Fibroblast of the aortic adventitia (primary cell): ENCODE data around the gene TVP23A. TPM values are rescaled to one million over a fixed set of nuclear protein-coding genes. Genes with fewer than 3 reads are reported as not detected.

Experiments used
- DNase-seq: peaks from one replicate; pipeline ENCODE4 v3.0.0-alpha.2; 2010; ENCODE audit warnings: low read depth
- H3K4me3 ChIP-seq: 2 replicates; pipeline ENCODE4 v1.5.1; 2011; ENCODE audit warnings: low read depth, mild to moderate bottlenecking, control low read depth, low read length, moderate library complexity
- total RNA-seq: library from RNA; depleted of rRNA; stranded (reverse); fragments of >200 nt; gene quantifications from 2 replicates; pipeline ENCODE4 v1.2.3, GENCODE V29; 2012; ENCODE audit warnings: low replicate concordance
- TF ChIP-seq, protein P1 (sequence below): IDR thresholded peaks from 2 replicates; pipeline ENCODE4 v1.5.1; 2011; ENCODE audit warnings: mild to moderate bottlenecking, low read length, control low read depth, inconsistent platforms; ENCODE audit not compliant: insufficient read depth

Gene TVP23A
- not detected in 2 replicates for total RNA-seq

DNA sequence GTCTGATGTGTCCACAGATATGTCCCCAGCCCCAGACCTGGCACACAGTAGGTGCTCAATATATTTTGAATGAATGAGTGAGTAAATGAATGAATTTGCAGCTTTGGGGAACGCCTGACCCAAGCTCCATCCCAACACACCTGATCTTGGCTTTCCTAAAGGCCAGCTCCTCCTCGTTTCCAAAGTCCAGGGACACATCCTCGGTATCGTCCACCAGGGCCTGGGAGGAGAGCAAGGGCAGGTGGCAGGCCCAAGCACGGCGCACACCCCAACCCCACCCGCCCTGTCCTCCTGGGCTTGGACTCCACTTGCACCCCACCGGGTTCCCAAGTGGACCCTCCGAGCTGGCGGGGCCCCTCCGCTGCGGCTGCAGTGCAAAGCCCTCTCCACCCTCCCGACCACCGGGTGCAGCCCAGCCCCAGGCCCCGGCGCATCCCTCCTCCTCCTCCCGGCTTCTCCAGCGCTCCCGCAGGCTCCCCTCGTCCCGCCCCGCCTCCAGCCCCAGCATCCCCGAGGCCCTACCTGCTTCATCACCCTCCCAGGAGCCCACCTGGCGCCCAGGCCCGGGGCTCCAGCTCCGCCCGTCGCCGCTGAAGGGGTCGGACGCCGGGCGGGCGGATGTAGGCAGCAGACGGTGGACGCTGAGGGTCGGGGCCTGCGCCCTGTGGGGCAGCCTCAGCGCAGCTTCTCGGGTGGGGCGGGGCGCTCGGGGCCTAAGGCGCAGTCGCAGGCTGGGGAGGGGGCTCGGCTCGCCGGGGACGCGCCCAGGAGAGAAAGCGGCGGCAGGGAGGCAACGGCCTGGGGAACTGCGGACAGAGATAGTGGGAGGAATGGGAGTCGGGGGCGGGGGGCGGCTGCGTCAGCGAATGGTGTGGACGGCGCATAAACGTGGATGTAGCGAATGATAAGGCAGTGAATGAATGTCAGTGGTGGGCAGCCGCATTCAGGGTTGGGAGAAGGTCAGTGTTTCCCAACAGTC lies at the start of gene TVP23A:
Gene TVP23A (minus strand): TSS at position 832 of the 979 bp plus-strand sequence. CDS start 301 bp downstream, at position 531.
- DNase-seq, result peak; percentile 4
- TF ChIP-seq, protein P1, sequence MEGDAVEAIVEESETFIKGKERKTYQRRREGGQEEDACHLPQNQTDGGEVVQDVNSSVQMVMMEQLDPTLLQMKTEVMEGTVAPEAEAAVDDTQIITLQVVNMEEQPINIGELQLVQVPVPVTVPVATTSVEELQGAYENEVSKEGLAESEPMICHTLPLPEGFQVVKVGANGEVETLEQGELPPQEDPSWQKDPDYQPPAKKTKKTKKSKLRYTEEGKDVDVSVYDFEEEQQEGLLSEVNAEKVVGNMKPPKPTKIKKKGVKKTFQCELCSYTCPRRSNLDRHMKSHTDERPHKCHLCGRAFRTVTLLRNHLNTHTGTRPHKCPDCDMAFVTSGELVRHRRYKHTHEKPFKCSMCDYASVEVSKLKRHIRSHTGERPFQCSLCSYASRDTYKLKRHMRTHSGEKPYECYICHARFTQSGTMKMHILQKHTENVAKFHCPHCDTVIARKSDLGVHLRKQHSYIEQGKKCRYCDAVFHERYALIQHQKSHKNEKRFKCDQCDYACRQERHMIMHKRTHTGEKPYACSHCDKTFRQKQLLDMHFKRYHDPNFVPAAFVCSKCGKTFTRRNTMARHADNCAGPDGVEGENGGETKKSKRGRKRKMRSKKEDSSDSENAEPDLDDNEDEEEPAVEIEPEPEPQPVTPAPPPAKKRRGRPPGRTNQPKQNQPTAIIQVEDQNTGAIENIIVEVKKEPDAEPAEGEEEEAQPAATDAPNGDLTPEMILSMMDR, result no peak
- no peak within 1 kb of the TSS for H3K4me3 ChIP-seq

DNA sequence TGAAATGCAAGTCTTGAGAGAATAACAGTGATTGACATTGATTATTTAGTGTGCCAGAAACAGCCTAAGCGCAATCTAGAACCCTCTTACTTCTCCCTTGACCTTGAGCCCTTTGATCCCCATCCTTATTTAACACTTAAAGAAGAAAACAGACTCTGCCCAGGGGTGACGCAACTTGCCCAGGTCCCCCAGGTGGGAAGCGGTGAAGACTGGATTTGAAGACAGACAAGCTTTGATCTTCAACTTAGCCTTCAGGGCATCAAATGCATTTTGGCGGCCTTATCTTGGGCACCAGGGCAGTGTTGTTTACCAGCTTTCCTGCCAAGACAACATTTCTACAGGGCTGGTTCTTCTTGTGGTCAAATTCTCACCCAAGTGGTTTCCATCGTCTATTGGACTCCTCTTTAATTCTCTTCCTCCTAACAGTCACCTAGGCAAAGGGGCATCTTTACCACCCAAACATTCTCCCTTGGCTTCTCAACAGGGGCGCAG lies 49.6 kb upstream of the TVP23A start:
- TF ChIP-seq, protein P1, result no peak
- no peak overlapping the region for H3K4me3 ChIP-seq
- DNase-seq, result no peak

DNA sequence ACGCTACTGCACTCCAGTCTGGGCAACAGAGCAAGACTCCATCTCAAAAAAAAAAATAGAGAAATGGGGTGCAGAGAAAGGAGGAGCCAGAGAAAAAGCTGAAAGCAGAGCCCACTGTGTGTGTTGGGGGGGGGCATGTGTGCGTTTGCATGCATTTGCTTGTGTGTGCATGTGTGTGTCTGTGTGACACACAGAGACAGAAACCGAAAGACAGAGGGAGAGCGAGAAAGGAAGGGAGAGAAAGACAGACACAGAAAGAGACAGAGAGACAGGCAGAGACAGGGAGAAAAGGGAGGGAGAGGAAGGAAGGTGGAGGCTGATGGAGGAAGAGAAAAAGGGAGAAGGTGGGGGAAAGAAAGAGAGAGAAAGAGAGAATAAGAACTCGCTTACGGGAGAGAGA lies 48.6 kb upstream of the TVP23A start:
- H3K4me3 ChIP-seq, result no peak overlapping the region
- no peak for DNase-seq
- TF ChIP-seq, protein P1, result no peak

DNA sequence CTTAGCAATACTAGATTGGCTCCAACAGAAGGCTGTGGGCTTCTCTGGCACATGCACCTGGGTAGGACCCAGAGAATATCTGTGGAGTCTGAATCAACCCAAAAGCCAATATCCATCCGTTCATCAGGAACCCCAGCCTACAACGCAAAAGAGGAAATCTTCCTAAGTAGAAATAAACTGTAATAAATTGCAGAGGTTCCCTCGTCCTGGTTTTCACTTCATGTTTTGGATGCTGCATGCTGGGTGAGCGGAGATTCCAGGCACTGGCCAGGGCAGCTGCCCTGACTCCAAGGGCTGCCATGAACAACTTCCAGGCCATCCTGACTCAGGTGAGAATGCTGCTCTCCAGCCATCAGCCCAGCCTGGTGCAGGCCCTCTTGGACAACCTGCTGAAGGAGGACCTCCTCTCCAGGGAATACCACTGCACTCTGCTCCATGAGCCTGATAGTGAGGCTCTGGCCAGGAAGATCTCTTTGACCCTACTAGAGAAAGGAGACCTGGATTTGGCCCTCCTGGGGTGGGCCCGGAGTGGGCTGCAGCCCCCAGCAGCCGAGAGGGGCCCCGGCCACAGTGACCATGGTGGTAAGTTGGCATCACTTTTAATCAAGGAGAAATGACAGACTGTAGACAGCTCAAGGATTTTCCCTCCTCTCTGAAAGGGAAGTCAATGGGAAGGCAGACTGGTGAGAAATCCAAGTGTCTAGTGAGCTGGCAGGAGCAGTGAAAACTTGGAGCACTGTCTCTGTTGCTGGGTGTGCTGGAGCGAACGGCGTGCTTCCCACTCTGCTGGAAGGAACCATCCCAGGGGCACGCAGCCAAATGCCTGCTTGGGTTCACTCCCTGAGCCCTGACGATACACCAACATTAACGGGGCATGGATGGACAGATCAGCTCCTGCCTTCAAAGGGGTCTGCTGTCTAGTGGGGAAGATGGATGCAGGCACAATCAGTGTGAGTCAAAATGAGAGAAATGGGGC lies 47.7 kb upstream of the TVP23A start:
- no peak overlapping the region for H3K4me3 ChIP-seq
- peak; percentile 2 for DNase-seq
- TF ChIP-seq, protein P1, result no peak

DNA sequence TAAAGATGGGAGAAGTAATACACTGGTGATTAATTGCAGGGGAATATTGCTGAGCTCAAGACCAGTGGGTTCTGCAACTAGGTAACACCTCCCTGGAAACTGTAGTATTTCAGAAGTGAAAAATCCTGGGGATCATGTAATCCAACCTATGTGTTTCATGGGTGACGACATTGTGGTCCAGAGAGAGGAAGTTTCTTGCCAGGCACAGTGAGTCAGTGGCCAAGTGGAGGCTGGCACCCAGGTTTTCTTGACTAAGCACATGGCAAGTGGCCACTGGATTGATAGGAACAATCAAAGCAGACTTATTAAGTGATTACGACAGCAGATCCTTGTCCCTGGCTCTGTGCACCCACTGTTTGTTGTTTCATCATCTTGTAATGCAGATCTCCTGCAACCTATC lies 43.8 kb upstream of the TVP23A start:
- DNase-seq, result peak; percentile 81
- H3K4me3 ChIP-seq, result no peak overlapping the region
- TF ChIP-seq, protein P1, result no peak

DNA sequence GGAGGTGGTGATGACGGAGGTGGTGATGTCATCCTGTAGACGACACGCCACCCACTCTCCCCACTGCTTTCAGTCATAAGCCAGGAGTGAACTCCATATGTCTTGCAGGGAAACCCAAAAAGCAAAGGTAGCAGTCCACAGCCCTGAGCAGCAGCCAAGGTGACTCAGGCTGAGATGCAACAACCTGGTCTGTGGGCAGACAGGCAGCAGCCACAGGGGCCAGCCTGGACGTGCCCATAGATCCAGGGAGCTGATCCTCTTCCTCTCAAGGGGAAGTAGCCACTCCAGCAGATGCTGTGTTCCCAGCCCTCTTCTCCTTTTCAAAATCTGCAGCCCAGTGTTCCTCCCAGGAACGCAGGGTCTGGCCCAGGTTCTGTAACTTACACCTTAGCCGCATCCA lies 41.1 kb upstream of the TVP23A start:
- no peak overlapping the region for H3K4me3 ChIP-seq
- no peak for DNase-seq
- TF ChIP-seq, protein P1, result no peak
